GM12878 (cell line): ENCODE data around the gene PKD2. TPM values are rescaled to one million over a fixed set of nuclear protein-coding genes. Genes with fewer than 3 reads are reported as not detected.

Source experiments
- ATAC-seq: fragments of 200-7000 bp; cut with Tn5 transposase; 3 replicates; pipeline ENCODE4 v1.9.1; 2020; ENCODE audit warnings: mild to moderate bottlenecking, moderate library complexity
- BruUV-seq: library from RNA; stranded (reverse); fragments of 400-500 nt; replicated peaks from 2 replicates; lab custom pipeline; 2021; lab: Mats Ljungman, UMichigan
- CTCF ChIA-PET: fragments of 300-600 bp; sonication (Branson Sonifier 250); formaldehyde crosslinking; extraction: SDS; loops from one replicate; lab custom pipeline; 2021; ENCODE audit warnings: inconsistent platforms; lab: Yijun Ruan, JAX
- POLR2A ChIA-PET: fragments of 350-600 bp; formaldehyde crosslinking; extraction: SDS; loops from one replicate; lab custom pipeline; 2021; ENCODE audit warnings: inconsistent platforms; lab: Charles Lee
- RAD21 ChIA-PET: fragments of 300-600 bp; sonication (Branson Sonifier 250); formaldehyde crosslinking; loops from one replicate; lab custom pipeline; 2023; ENCODE audit warnings: antibody characterized with exemption; ENCODE audit not compliant: unreplicated experiment; lab: Charles Lee
- SMC1A ChIA-PET: fragments of 300-600 bp; sonication (Branson Sonifier 250); formaldehyde crosslinking; loops from one replicate; lab custom pipeline; 2023; ENCODE audit not compliant: unreplicated experiment, uncharacterized antibody; lab: Charles Lee
- DNase-seq: peaks from one replicate; pipeline ENCODE4 v3.0.0-alpha.2; 2011; ENCODE audit warnings: low read depth, low spot score
- FAIRE-seq: peaks from 3 replicates; lab custom pipeline; 2011; peaks lifted over from hg19 to GRCh38; lab: Jason Lieb, UNC
- H2AFZ ChIP-seq: 2 replicates; pipeline ENCODE4 v1.6.0; 2011; ENCODE audit warnings: low read depth, low read length, control low read depth; ENCODE audit not compliant: control insufficient read depth
- H3K27ac ChIP-seq: 2 replicates; pipeline ENCODE4 v1.5.1; 2011; ENCODE audit warnings: control low read depth; ENCODE audit not compliant: control insufficient read depth, insufficient read depth
- H3K27me3 ChIP-seq, 2 experiments: replicated peaks in 1 of 2; 2 replicates each; pipeline versions ENCODE4 v1.6.0 to v1.6.1; 2011; ENCODE audit warnings: low read length in 1 of 2; ENCODE audit not compliant: control insufficient read depth in 2 of 2, insufficient read depth in 2 of 2
- H3K36me3 ChIP-seq, 2 experiments: 2 replicates each; pipeline ENCODE4 v1.5.1; 2011; ENCODE audit warnings: low read length in 1 of 2; ENCODE audit not compliant: control insufficient read depth in 2 of 2, insufficient read depth in 2 of 2
- H3K4me1 ChIP-seq: 2 replicates; pipeline ENCODE4 v1.6.1; 2011; ENCODE audit warnings: mild to moderate bottlenecking, low read length, moderate library complexity, mixed read lengths; ENCODE audit not compliant: control insufficient read depth, insufficient read depth
- H3K4me2 ChIP-seq: 2 replicates; pipeline ENCODE4 v1.6.0; 2011; ENCODE audit warnings: control low read depth; ENCODE audit not compliant: control insufficient read depth, insufficient read depth
- H3K4me3 ChIP-seq: fragments of 200-600 bp; sonication (generic); 2 replicates; pipeline ENCODE4 v1.5.1; 2016
- H3K79me2 ChIP-seq: 2 replicates; pipeline ENCODE4 v1.6.0; 2011; ENCODE audit warnings: low read length; ENCODE audit not compliant: control insufficient read depth, insufficient read depth
- H3K9ac ChIP-seq: 2 replicates; pipeline ENCODE4 v1.8.0; 2011; ENCODE audit warnings: low read length, control low read depth, mixed read lengths; ENCODE audit not compliant: control insufficient read depth, insufficient read depth
- H3K9me3 ChIP-seq: replicated peaks from 3 replicates; pipeline ENCODE4 v1.5.1; 2011; ENCODE audit warnings: mild to moderate bottlenecking, low read length; ENCODE audit not compliant: control insufficient read depth, insufficient read depth
- H4K20me1 ChIP-seq: 2 replicates; pipeline ENCODE4 v1.6.0; 2011; ENCODE audit not compliant: control insufficient read depth, insufficient read depth
- BRCA1 ChIP-seq: IDR thresholded peaks from 2 replicates; pipeline ENCODE4 v1.6.1; 2011; ENCODE audit warnings: low read depth, low read length, improper control_type of control experiment
- CEBPB ChIP-seq, 2 experiments: fragments of 150-350 bp in 1 of 2; IDR thresholded peaks; 2 replicates each; pipeline ENCODE4 v1.6.1; 2012 to 2014; ENCODE audit warnings: low read depth in 2 of 2, low read length in 2 of 2, borderline replicate concordance in 1 of 2, inconsistent platforms in 1 of 2
- CHD4 ChIP-seq: fragments of 200-600 bp; sonication (generic); IDR thresholded peaks from 2 replicates; pipeline ENCODE4 v1.6.1; 2016; ENCODE audit warnings: mild to moderate bottlenecking
- DPF2 ChIP-seq: fragments of 450-650 bp; IDR thresholded peaks from 2 replicates; pipeline ENCODE4 v1.6.1; 2017; ENCODE audit warnings: mild to moderate bottlenecking
- MYB ChIP-seq: fragments of 150-350 bp; IDR thresholded peaks from 2 replicates; pipeline ENCODE4 v1.6.1; 2014; ENCODE audit warnings: mild to moderate bottlenecking, low read depth, low read length, borderline replicate concordance
- NFIC ChIP-seq: IDR thresholded peaks from 2 replicates; pipeline ENCODE4 v1.6.1; 2012; ENCODE audit warnings: low read depth, mild to moderate bottlenecking, inconsistent platforms, low read length, moderate library complexity
- PAX8 ChIP-seq: fragments of 450-650 bp; IDR thresholded peaks from 2 replicates; pipeline ENCODE4 v1.6.1; 2017; ENCODE audit warnings: mild to moderate bottlenecking, moderate library complexity
- RAD51 ChIP-seq: fragments of 450-650 bp; IDR thresholded peaks from 2 replicates; pipeline ENCODE4 v1.6.1; 2016; ENCODE audit warnings: moderate library complexity, mild to moderate bottlenecking, inconsistent platforms
- RB1 ChIP-seq: fragments of 450-650 bp; formaldehyde crosslinking; IDR thresholded peaks from 2 replicates; pipeline ENCODE4 v1.6.1; 2017; ENCODE audit warnings: mild to moderate bottlenecking, borderline replicate concordance
- RBBP5 ChIP-seq: fragments of 200-600 bp; sonication (generic); conservative IDR thresholded peaks from 2 replicates; pipeline ENCODE4 v1.6.1; 2016
- RELA ChIP-seq: fragments of 450-650 bp; IDR thresholded peaks from 2 replicates; pipeline ENCODE4 v1.8.0; 2014; ENCODE audit warnings: borderline replicate concordance; ENCODE audit not compliant: partially characterized antibody
- SPI1 ChIP-seq: IDR thresholded peaks from 2 replicates; pipeline ENCODE4 v1.6.1; 2011; ENCODE audit warnings: low read depth, mild to moderate bottlenecking, low read length, moderate library complexity, borderline replicate concordance; ENCODE audit not compliant: insufficient read depth
- SRF ChIP-seq, 2 experiments: IDR thresholded peaks; 2 replicates each; pipeline ENCODE4 v1.6.1; 2011; ENCODE audit warnings: low read depth in 2 of 2, low read length in 2 of 2, mild to moderate bottlenecking in 1 of 2, moderate library complexity in 1 of 2
- TCF12 ChIP-seq: IDR thresholded peaks from 2 replicates; pipeline ENCODE4 v1.6.1; 2011; ENCODE audit warnings: low read depth, mild to moderate bottlenecking, low read length
- ZNF622 ChIP-seq: fragments of 450-650 bp; IDR thresholded peaks from 2 replicates; pipeline ENCODE4 v1.6.1; 2017; ENCODE audit warnings: mild to moderate bottlenecking, inconsistent platforms
- whole genome bisulfite sequencing: methylation state at CpG from one replicate; pipeline ENCODE4 v1.1.6; 2016; ENCODE audit warnings: low lambda C conversion rate; ENCODE audit not compliant: insufficient replicate concordance, insufficient coverage; ENCODE audit errors: missing lambda C conversion rate; 5-methylcytosine and 5-hydroxymethylcytosine counted together
- in situ Hi-C: fragments of 300-500 bp; cut with MboI; formaldehyde crosslinking; loops from 9 replicates; pipeline ENCODE4 v1.14.3; 2018; ENCODE audit warnings: mixed read lengths
- intact Hi-C: fragments of 100-400 bp; cut with micrococcal nuclease; formaldehyde crosslinking; loops from one replicate; pipeline ENCODE4 v1.14.2; 2022; ENCODE audit not compliant: unreplicated experiment
- polyA plus RNA-seq, 11 experiments: library from polyadenylated mRNA; depleted of rRNA in 4 of 11; unstranded in 6 of 11; stranded (reverse) in 5 of 11; fragments of >200 nt; fragmentation: Nextera tagmentation in 4 of 11; fragmentation: Illumina TruSeq in 1 of 11; extraction: Ambion mirVana in 4 of 11; extraction: Trizol in 1 of 11; gene quantifications; 1 replicate in 1 of 11; 2 replicates in 10 of 11; pipeline versions ENCODE4 v1.2.1 to v1.2.3, GENCODE V29; 2011 to 2016; ENCODE audit warnings: inconsistent platforms in 2 of 11, missing spikeins in 2 of 11, low read depth in 1 of 11
- total RNA-seq, 4 experiments: library from RNA; depleted of rRNA in 3 of 4; stranded (reverse); fragments of >200 nt in 3 of 4; fragmentation: Illumina TruSeq in 1 of 4; extraction: Trizol in 1 of 4; gene quantifications; 2 replicates each; pipeline versions ENCODE4 v1.2.1 to v1.2.3, GENCODE V29; 2013 to 2021
- TF ChIP-seq, protein P1 (sequence below): IDR thresholded peaks from 2 replicates; pipeline ENCODE4 v1.6.1; 2012; ENCODE audit warnings: low read depth, low read length, improper control_type of control experiment

PKD2 gene
- total and polyA plus RNA-seq, 10 of the 15 experiments (the other 5 are each of a cell fraction or from before 2014, with no cell fraction given): 2.0 to 13.8 (median 8.4) TPM

GRCh38 chr4:88101165-88101564, 93.7 kb downstream of the PKD2 start:
- no peak for FAIRE-seq
- in situ Hi-C loops (no loop called here), intact Hi-C loops (no loop called here)
- Histone ChIP-seq H3K27ac (no peak overlapping the region), H3K4me1 (no peaks in the 10 kb centered on the region), H3K4me3 (no peak overlapping the region), H3K36me3 (no peaks in the 10 kb centered on the region), H3K4me2 (no peak overlapping the region), H3K79me2 (no peaks in the 10 kb centered on the region), H3K9ac (no peak overlapping the region), H3K27me3 (peaks cover 0 to 4% of the 10 kb centered on the region in 2 experiments; a peak in 2 of 4 replicates), H2AFZ (no peak overlapping the region), H4K20me1 (no peaks in the 10 kb centered on the region), H3K9me3 (no peaks in the 10 kb centered on the region)
- DNase-seq: peak; percentile 4
- no peak for TF ChIP-seq RBBP5
- TF ChIP-seq NFIC: no peak
- no peak for TF ChIP-seq CEBPB (IDR thresholded peaks at IDR 0.05; ENCODE audit: borderline replicate concordance in 1 of 2, low read depth in 2 of 2, low read length in 2 of 2)
- no peak for TF ChIP-seq ZNF622
- no peak for TF ChIP-seq PAX8
- TF ChIP-seq, protein P1, sequence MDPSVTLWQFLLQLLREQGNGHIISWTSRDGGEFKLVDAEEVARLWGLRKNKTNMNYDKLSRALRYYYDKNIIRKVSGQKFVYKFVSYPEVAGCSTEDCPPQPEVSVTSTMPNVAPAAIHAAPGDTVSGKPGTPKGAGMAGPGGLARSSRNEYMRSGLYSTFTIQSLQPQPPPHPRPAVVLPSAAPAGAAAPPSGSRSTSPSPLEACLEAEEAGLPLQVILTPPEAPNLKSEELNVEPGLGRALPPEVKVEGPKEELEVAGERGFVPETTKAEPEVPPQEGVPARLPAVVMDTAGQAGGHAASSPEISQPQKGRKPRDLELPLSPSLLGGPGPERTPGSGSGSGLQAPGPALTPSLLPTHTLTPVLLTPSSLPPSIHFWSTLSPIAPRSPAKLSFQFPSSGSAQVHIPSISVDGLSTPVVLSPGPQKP: no peak
- TF ChIP-seq SPI1: no peak
- no peak for TF ChIP-seq TCF12
- TF ChIP-seq DPF2: no peak
- TF ChIP-seq RB1: no peak
- TF ChIP-seq MYB: no peak
- no peak for TF ChIP-seq BRCA1
- no peak for TF ChIP-seq SRF (IDR thresholded peaks at IDR 0.05; ENCODE audit: low read depth in 2 of 2, low read length in 2 of 2)
- TF ChIP-seq RAD51: no peak
- no peak for TF ChIP-seq CHD4
- TF ChIP-seq RELA: no peak
- ChIA-PET POLR2A (no interaction called here), CTCF (no interaction called here), RAD21 (no interaction called here), SMC1A (interaction anchor here (0.7 kb wide), 1 partner anchor 101 kb away, joined by 3 read pairs; no protein-coding TSS in a partner anchor)
- no TSS peak for BruUV-seq
- no peak for ATAC-seq
- 28% methylated on average over 6 of the region's 6 CpGs for WGBS
